HG03342 (cell line): Measurements from ENCODE around the gene MAT2A.

ENCODE experiments used
- ATAC-seq: cut with Tn5 transposase; IDR thresholded peaks from one replicate; pipeline ENCODE4 v1.9.1; 2021; ENCODE audit warnings: mild to moderate bottlenecking, moderate library complexity; ENCODE audit not compliant: unreplicated experiment

MAT2A gene

GRCh38 chr2:85538507-85539360 is at the start of gene MAT2A:
Gene MAT2A, plus strand, starts transcription at chr2:85539168. Its CDS starts 120 bp downstream, at chr2:85539288.
- ATAC-seq, result peak; percentile 70

- no peak for ATAC-seq
Measured at GRCh38 chr2:85490861-85491755, 47.9 kb upstream of the MAT2A start.

GRCh38 chr2:85496436-85496835 is 42.5 kb upstream of the MAT2A start:
- ATAC-seq, result no peak

GRCh38 chr2:85497944-85498630 is 40.9 kb upstream of the MAT2A start:
- ATAC-seq, result no peak

- no peak for ATAC-seq
Measured at GRCh38 chr2:85501248-85501647, 37.7 kb upstream of the MAT2A start.

GRCh38 chr2:85502720-85503119 is 36.2 kb upstream of the MAT2A start:
- ATAC-seq, result no peak

- no peak for ATAC-seq
Measured at GRCh38 chr2:85503168-85503850, 35.7 kb upstream of the MAT2A start.

GRCh38 chr2:85503851-85504777 is 34.9 kb upstream of the MAT2A start:
- ATAC-seq, result no peak

GRCh38 chr2:85504778-85505261 is 34.1 kb upstream of the MAT2A start:
- no peak for ATAC-seq

- no peak for ATAC-seq
Measured at GRCh38 chr2:85505551-85506238, 33.3 kb upstream of the MAT2A start.

- no peak for ATAC-seq
Measured at GRCh38 chr2:85506768-85507181, 32.2 kb upstream of the MAT2A start.

- ATAC-seq, result no peak
Measured at GRCh38 chr2:85511008-85511811, 27.8 kb upstream of the MAT2A start.

- no peak for ATAC-seq
Measured at GRCh38 chr2:85514323-85514722, 24.6 kb upstream of the MAT2A start.

GRCh38 chr2:85516653-85517389 is 22.1 kb upstream of the MAT2A start:
- ATAC-seq, result no peak

- ATAC-seq, result no peak
Measured at GRCh38 chr2:85522090-85522647, 16.8 kb upstream of the MAT2A start.

GRCh38 chr2:85523062-85523902 is 15.7 kb upstream of the MAT2A start:
- no peak for ATAC-seq
